Right lobe of liver (tissue), 6 donors: Measurements from ENCODE around the gene GALNT15. TPM values are rescaled to one million over a fixed set of nuclear protein-coding genes. Genes with fewer than 3 reads are reported as not detected.

Experiments
- ATAC-seq, 4 donors: fragments of 200-7000 bp; cut with Tn5 transposase; one replicate each; pipeline ENCODE4 v1.9.1; 2020; ENCODE audit warnings: mild to moderate bottlenecking in 4 of 4, moderate library complexity in 4 of 4
- DNase-seq, 3 donors: peaks; one replicate each; pipeline ENCODE4 v3.0.0-alpha.2; 2020
- H3K27ac ChIP-seq, 3 donors: fragments of 200-600 bp; one replicate each; pipeline ENCODE4 v1.8.0; 2022
- H3K27me3 ChIP-seq, 2 donors: fragments of 200-600 bp; one replicate each; pipeline ENCODE4 v1.8.0; 2022
- H3K36me3 ChIP-seq, 4 donors: fragments of 200-600 bp; sonication (generic) in 1 of 4; one replicate each; pipeline versions ENCODE4 v1.5.1 to v1.8.0; 2017 to 2022; ENCODE audit warnings: control low read depth in 1 of 4
- H3K4me1 ChIP-seq, 4 donors: fragments of 200-600 bp; sonication (generic) in 1 of 4; one replicate each; pipeline versions ENCODE4 v1.5.1 to v1.8.0; 2017 to 2022; ENCODE audit warnings: control low read depth in 1 of 4
- H3K4me3 ChIP-seq, 3 donors: fragments of 200-600 bp; one replicate each; pipeline ENCODE4 v1.8.0; 2022
- H3K9me3 ChIP-seq, 4 donors: fragments of 200-600 bp; sonication (generic) in 1 of 4; one replicate each; pipeline versions ENCODE4 v1.5.1 to v1.8.0; 2017 to 2022; ENCODE audit warnings: control low read depth in 1 of 4
- CTCF ChIP-seq, 4 donors: fragments of 200-600 bp in 3 of 4; fragments of 450-650 bp in 1 of 4; IDR thresholded peaks; one replicate each; pipeline versions ENCODE4 v1.5.1 to v1.8.0; 2016 to 2022; ENCODE audit warnings: antibody characterized with exemption in 4 of 4, mild to moderate bottlenecking in 2 of 4
- POLR2A ChIP-seq: fragments of 450-650 bp; IDR thresholded peaks from one replicate; pipeline ENCODE4 v1.6.1; 2017; ENCODE audit warnings: antibody characterized with exemption, mild to moderate bottlenecking
- WGBS: methylation state at CpG from one replicate; pipeline ENCODE4 v1.1.6; 2018; ENCODE audit warnings: low coverage, low lambda C conversion rate; ENCODE audit not compliant: insufficient coverage; ENCODE audit errors: missing lambda C conversion rate; 5-methylcytosine and 5-hydroxymethylcytosine counted together
- intact Hi-C, 2 donors: fragments of 100-400 bp; cut with DNase I; formaldehyde crosslinking; loops; one replicate each; pipeline versions ENCODE4 v1.11.2 to v1.14.1; 2022
- total RNA-seq, 6 experiments: library from RNA; depleted of rRNA in 2 of 6; stranded (reverse); fragments of >200 nt in 2 of 6; fragmentation: NEBNext Ultra II Directional in 3 of 6; extraction: Animal tissue kit (Norgen Biotek cat#: 25700) in 3 of 6; gene quantifications; one replicate each; pipeline versions ENCODE4 v1.1.0 to v1.2.4, GENCODE V29; 2016 to 2023
- donor health status: DM: no; HTN: yes; CAD: no.
- donor health status: DM: no; HTN: no; CAD: no.
- donor health status: DM: no; HTN: no; CAD: no.
- donor health status: DM: no; HTN: yes; CAD: no.
- donor health status: DM: no; HTN: yes; CAD: no.

GALNT15 gene
- total RNA-seq, 6 experiments from 2014 or later = 2.0 to 9.2 (median 4.0) TPM

- no peaks in the 10 kb centered on the region for H3K27me3 ChIP-seq
- H3K4me3 ChIP-seq = no peak overlapping the region
- 88% methylated on average over 3 of the region's 14 CpGs for WGBS
- ATAC-seq = no peak
- intact Hi-C loops = no loop called here
- DNase-seq = no peak
- H3K4me1 ChIP-seq = no peaks in the 10 kb centered on the region
- no peak for TF ChIP-seq POLR2A
- TF ChIP-seq CTCF (IDR thresholded peaks at IDR 0.05) = no peak
- H3K9me3 ChIP-seq = no peaks in the 10 kb centered on the region
- H3K27ac ChIP-seq = no peak overlapping the region
- H3K36me3 ChIP-seq = no peaks in the 10 kb centered on the region
Observed at GRCh38 chr3:16204751-16205150, 30.3 kb downstream of the GALNT15 start.

GRCh38 chr3:16205156-16205870 is 30.8 kb downstream of the GALNT15 start:
- DNase-seq = no peak
- 71% methylated on average over 11 of the region's 11 CpGs for WGBS
- no peak for ATAC-seq
- no peak overlapping the region for H3K4me3 ChIP-seq
- intact Hi-C loops = no loop called here
- no peak overlapping the region for H3K27ac ChIP-seq
- no peaks in the 10 kb centered on the region for H3K9me3 ChIP-seq
- no peaks in the 10 kb centered on the region for H3K36me3 ChIP-seq
- TF ChIP-seq POLR2A (no peak), CTCF (IDR thresholded peaks at IDR 0.05) (no peak)
- no peaks in the 10 kb centered on the region for H3K4me1 ChIP-seq
- no peaks in the 10 kb centered on the region for H3K27me3 ChIP-seq

GRCh38 chr3:16207031-16207430 is 32.6 kb downstream of the GALNT15 start:
- TF ChIP-seq POLR2A (no peak), CTCF (IDR thresholded peaks at IDR 0.05) (no peak)
- Histone ChIP-seq H3K36me3 (no peaks in the 10 kb centered on the region), H3K4me3 (no peak overlapping the region), H3K4me1 (no peaks in the 10 kb centered on the region), H3K27me3 (no peaks in the 10 kb centered on the region), H3K9me3 (no peaks in the 10 kb centered on the region), H3K27ac (no peak overlapping the region)
- DNase-seq = no peak
- intact Hi-C loops = no loop called here
- ATAC-seq = no peak

- Histone ChIP-seq H3K9me3 (no peaks in the 10 kb centered on the region), H3K36me3 (no peaks in the 10 kb centered on the region), H3K27ac (no peak overlapping the region), H3K4me3 (no peak overlapping the region), H3K27me3 (no peaks in the 10 kb centered on the region), H3K4me1 (no peaks in the 10 kb centered on the region)
- intact Hi-C loops = no loop called here
- peak in 1 of 4 donors; percentile 5 for TF ChIP-seq CTCF (IDR thresholded peaks at IDR 0.05)
- no peak for TF ChIP-seq POLR2A
- no peak for ATAC-seq
- DNase-seq = no peak
- 66% methylated on average over 9 of the region's 9 CpGs for WGBS
Observed at GRCh38 chr3:16211176-16211904, 36.9 kb downstream of the GALNT15 start.
